DOHH2 (cell line): ENCODE measurements around the gene TEX2.

Source experiments
- EZH2phosphoT487 ChIP-seq: fragments of 200-600 bp; sonication (generic); IDR thresholded peaks from 2 replicates; pipeline ENCODE4 v1.6.1; 2017; ENCODE audit warnings: borderline replicate concordance, mild to moderate bottlenecking, antibody characterized with exemption, low read length, moderate library complexity, mixed read lengths
- TF ChIP-seq, protein P1 (sequence below): fragments of 200-600 bp; sonication (generic); IDR thresholded peaks from one replicate; pipeline ENCODE4 v1.5.1; 2014; ENCODE audit warnings: antibody characterized with exemption, mild to moderate bottlenecking, low read depth, low read length; ENCODE audit not compliant: poor library complexity, severe bottlenecking

DNA sequence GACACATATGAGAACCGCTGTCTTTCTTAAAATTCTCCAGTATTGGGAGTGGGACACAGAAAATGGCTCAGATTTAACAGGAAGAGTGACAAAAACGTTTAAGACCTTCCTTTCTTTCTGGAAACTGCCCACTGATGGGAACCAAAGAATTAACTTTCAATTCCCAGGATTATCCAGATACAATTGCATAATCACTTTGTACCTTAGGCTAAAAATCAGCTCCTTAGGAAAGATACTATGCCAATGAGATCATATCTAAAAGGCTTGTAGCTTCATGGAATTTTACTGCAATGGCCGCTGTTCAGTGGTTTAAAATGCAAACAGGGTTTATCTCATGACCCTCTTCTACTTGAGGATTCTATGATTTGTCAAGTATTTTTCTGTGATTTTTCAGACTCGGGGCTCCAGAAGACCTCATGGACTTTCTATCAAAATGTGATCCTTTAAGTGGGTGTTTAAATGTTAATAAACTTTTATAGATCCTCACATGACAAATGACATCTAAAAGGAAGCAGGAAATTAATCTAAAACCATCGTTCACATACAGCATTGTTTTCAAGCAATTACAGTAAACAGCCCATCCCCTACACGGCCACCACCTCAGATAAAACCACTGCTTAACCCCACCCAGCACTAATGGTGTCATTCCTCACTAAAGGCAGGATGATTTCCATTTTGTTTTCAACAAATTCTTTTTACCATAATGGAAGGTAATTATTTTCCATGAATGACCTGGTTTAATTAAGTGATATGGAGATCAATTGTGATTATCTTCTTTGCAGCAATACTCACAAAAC, 101.5 kb downstream of the TEX2 start:
- TF ChIP-seq, protein P1, sequence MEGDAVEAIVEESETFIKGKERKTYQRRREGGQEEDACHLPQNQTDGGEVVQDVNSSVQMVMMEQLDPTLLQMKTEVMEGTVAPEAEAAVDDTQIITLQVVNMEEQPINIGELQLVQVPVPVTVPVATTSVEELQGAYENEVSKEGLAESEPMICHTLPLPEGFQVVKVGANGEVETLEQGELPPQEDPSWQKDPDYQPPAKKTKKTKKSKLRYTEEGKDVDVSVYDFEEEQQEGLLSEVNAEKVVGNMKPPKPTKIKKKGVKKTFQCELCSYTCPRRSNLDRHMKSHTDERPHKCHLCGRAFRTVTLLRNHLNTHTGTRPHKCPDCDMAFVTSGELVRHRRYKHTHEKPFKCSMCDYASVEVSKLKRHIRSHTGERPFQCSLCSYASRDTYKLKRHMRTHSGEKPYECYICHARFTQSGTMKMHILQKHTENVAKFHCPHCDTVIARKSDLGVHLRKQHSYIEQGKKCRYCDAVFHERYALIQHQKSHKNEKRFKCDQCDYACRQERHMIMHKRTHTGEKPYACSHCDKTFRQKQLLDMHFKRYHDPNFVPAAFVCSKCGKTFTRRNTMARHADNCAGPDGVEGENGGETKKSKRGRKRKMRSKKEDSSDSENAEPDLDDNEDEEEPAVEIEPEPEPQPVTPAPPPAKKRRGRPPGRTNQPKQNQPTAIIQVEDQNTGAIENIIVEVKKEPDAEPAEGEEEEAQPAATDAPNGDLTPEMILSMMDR: no peak
- TF ChIP-seq EZH2phosphoT487: no peak
